Body of pancreas (tissue), 4 donors: Measurements from ENCODE around the gene RPL22. TPM values are rescaled to one million over a fixed set of nuclear protein-coding genes. Genes with fewer than 3 reads are reported as not detected.

Experiments
- ATAC-seq: fragments of 150-250 bp; one replicate; pipeline ENCODE4 v1.9.1; 2016
- DNase-seq, 4 donors: peaks; one replicate each; pipeline ENCODE4 v3.0.0-alpha.2; 2019
- H3K27ac ChIP-seq, 4 donors: fragments of 200-600 bp; sonication (generic); 1 replicate in 3 of 4; 2 replicates in 1 of 4; pipeline versions ENCODE4 v1.5.1 to v1.6.1; 2016 to 2019; ENCODE audit warnings: mild to moderate bottlenecking in 1 of 4, mixed read lengths in 1 of 4, moderate library complexity in 1 of 4
- H3K27me3 ChIP-seq, 2 donors: fragments of 200-600 bp; sonication (generic); one replicate each; pipeline ENCODE4 v1.6.0; 2016; ENCODE audit warnings: mild to moderate bottlenecking in 1 of 2
- H3K36me3 ChIP-seq, 2 donors: fragments of 200-600 bp; sonication (generic); replicated peaks in 1 of 2; 2 replicates each; pipeline ENCODE4 v1.5.1; 2016; ENCODE audit warnings: low read depth in 2 of 2; ENCODE audit not compliant: insufficient read depth in 1 of 2
- H3K4me1 ChIP-seq: fragments of 200-600 bp; sonication (generic); one replicate; pipeline ENCODE4 v1.6.0; 2016
- H3K4me3 ChIP-seq, 2 donors: fragments of 200-600 bp; sonication (generic); 1 replicate in 1 of 2; 2 replicates in 1 of 2; pipeline ENCODE4 v1.5.1; 2016 to 2019
- H3K9me3 ChIP-seq, 3 donors: fragments of 200-600 bp; sonication (generic); 1 replicate in 2 of 3; 2 replicates in 1 of 3; pipeline ENCODE4 v1.5.1; 2016
- CTCF ChIP-seq, 7 experiments: fragments of 450-650 bp in 4 of 7; fragments of 200-600 bp in 3 of 7; sonication (generic) in 3 of 7; IDR thresholded peaks; one replicate each; pipeline ENCODE4 v1.5.1; 2016 to 2019; ENCODE audit warnings: antibody characterized with exemption in 7 of 7
- POLR2A ChIP-seq, 3 donors: fragments of 450-650 bp; IDR thresholded peaks; one replicate each; pipeline ENCODE4 v1.6.1; 2016; ENCODE audit warnings: antibody characterized with exemption in 3 of 3, mild to moderate bottlenecking in 2 of 3
- WGBS, 2 donors: methylation state at CpG; one replicate each; pipeline ENCODE4 v1.1.5; 2017; 5-methylcytosine and 5-hydroxymethylcytosine counted together
- intact Hi-C: fragments of 100-400 bp; cut with DNase I; formaldehyde crosslinking; loops from one replicate; pipeline ENCODE4 v1.15.1; 2023
- total RNA-seq, 2 donors: library from RNA; depleted of rRNA; stranded (reverse); fragments of >200 nt; gene quantifications; one replicate each; pipeline ENCODE4 v1.1.0, GENCODE V29; 2016

RPL22 gene
- total RNA-seq, 2 donors from 2014 or later: 112 to 148 TPM

GRCh38 chr1:6233376-6233775 lies 34.0 kb upstream of the RPL22 start:
- Histone ChIP-seq H3K27ac (no peak overlapping the region), H3K4me1 (peaks cover 17% of the 10 kb centered on the region), H3K4me3 (no peak overlapping the region), H3K27me3 (no peaks in the 10 kb centered on the region), H3K36me3 (peaks cover 0 to 9% of the 10 kb centered on the region in 2 donors), H3K9me3 (no peaks in the 10 kb centered on the region)
- ATAC-seq (no peak), DNase-seq (no peak)
- intact Hi-C loops: no loop called here
- no peak for TF ChIP-seq CTCF (IDR thresholded peaks at IDR 0.05)
- TF ChIP-seq POLR2A (IDR thresholded peaks at IDR 0.05): no peak
- 38 to 50% methylated on average over 1 of the region's 1 CpG for WGBS, 2 donors

DNA sequence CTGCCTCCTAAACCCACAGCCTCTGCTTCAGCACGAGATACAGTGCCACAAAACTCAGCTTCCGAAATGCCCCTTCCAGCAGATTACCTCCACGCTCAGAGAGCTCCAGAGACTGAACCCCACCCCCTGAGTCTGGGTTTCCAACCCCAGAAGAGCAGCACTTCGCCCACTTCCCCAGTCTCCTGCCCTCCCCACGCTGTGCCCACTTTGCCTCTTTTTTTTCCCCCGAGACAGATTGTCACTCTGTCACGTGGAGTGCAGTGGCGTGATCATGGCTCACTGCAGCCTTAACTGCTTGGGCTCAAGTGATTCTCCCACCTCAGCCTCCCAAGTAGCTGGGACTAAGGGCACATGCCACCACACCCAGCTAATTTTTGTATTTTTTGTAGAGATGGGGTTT lies 26.3 kb upstream of the RPL22 start:
- WGBS, 2 donors: 96 to 97% methylated on average over 8 of the region's 8 CpGs
- no peak overlapping the region for H3K4me3 ChIP-seq
- H3K27me3 ChIP-seq: no peaks in the 10 kb centered on the region
- no peaks in the 10 kb centered on the region for H3K9me3 ChIP-seq
- DNase-seq: no peak
- peaks cover 0 to 18% of the 10 kb centered on the region in 2 donors for H3K36me3 ChIP-seq
- TF ChIP-seq CTCF (IDR thresholded peaks at IDR 0.05) (no peak), POLR2A (IDR thresholded peaks at IDR 0.05) (no peak)
- intact Hi-C loops: no loop called here
- ATAC-seq: no peak
- no peaks in the 10 kb centered on the region for H3K4me1 ChIP-seq
- no peak overlapping the region for H3K27ac ChIP-seq

- H3K4me3 ChIP-seq: no peak overlapping the region
- intact Hi-C loops: no loop called here
- no peak for DNase-seq
- peaks cover 0 to 16% of the 10 kb centered on the region in 2 donors for H3K36me3 ChIP-seq
- H3K27me3 ChIP-seq: no peaks in the 10 kb centered on the region
- no peak for ATAC-seq
- 73 to 79% methylated on average over 14 to 15 of the region's 15 CpGs for WGBS, 2 donors
- H3K27ac ChIP-seq: no peak overlapping the region
- TF ChIP-seq POLR2A (IDR thresholded peaks at IDR 0.05) (no peak), CTCF (IDR thresholded peaks at IDR 0.05) (no peak)
- H3K9me3 ChIP-seq: no peaks in the 10 kb centered on the region
- H3K4me1 ChIP-seq: no peaks in the 10 kb centered on the region
Measured at GRCh38 chr1:6224718-6225117, 25.3 kb upstream of the RPL22 start.

GRCh38 chr1:6223617-6224016 lies 24.2 kb upstream of the RPL22 start:
- intact Hi-C loops: no loop called here
- Histone ChIP-seq H3K27ac (no peak overlapping the region), H3K4me3 (no peak overlapping the region), H3K27me3 (no peaks in the 10 kb centered on the region), H3K36me3 (peaks cover 0 to 13% of the 10 kb centered on the region in 2 donors), H3K4me1 (peaks cover 6% of the 10 kb centered on the region), H3K9me3 (no peaks in the 10 kb centered on the region)
- ATAC-seq (no peak), DNase-seq (no peak)
- TF ChIP-seq CTCF (IDR thresholded peaks at IDR 0.05) (no peak), POLR2A (IDR thresholded peaks at IDR 0.05) (no peak)
- WGBS, 2 donors: 95 to 98% methylated on average over 13 of the region's 13 CpGs

- TF ChIP-seq POLR2A (IDR thresholded peaks at IDR 0.05) (no peak), CTCF (IDR thresholded peaks at IDR 0.05) (no peak)
- Histone ChIP-seq H3K36me3 (peaks cover 0 to 11% of the 10 kb centered on the region in 2 donors), H3K4me1 (peaks cover 14% of the 10 kb centered on the region), H3K4me3 (no peak overlapping the region), H3K9me3 (no peaks in the 10 kb centered on the region), H3K27ac (peak overlapping the region in 1 of 4 donors; percentile 6), H3K27me3 (no peaks in the 10 kb centered on the region)
- intact Hi-C loops: no loop called here
- WGBS, 2 donors: 60 to 88% methylated on average over 5 to 6 of the region's 6 CpGs
- DNase-seq (peak in 1 of 4 donors; percentile 43), ATAC-seq (no peak)
Measured at GRCh38 chr1:6222636-6223035, 23.2 kb upstream of the RPL22 start.
